A549 (cell line): ENCODE measurements around the gene BPIFB2. TPM values are rescaled to one million over a fixed set of nuclear protein-coding genes. Genes with fewer than 3 reads are reported as not detected.

Source experiments
- ATAC-seq, 2 experiments: fragments of 200-7000 bp in 1 of 2; fragments of >200 bp in 1 of 2; cut with Nextera tagmentation in 1 of 2; cut with Tn5 transposase in 1 of 2; 3 replicates each; pipeline versions ENCODE4 v1.8.0 to v1.9.1; 2018 to 2020; ENCODE audit warnings: mild to moderate bottlenecking in 1 of 2, moderate library complexity in 1 of 2
- CTCF ChIA-PET: fragments of 300-600 bp; sonication (Branson Sonifier 250); formaldehyde crosslinking; extraction: SDS; loops from one replicate; lab custom pipeline; 2021; ENCODE audit warnings: antibody characterized with exemption, inconsistent platforms; lab: Yijun Ruan, JAX
- POLR2A ChIA-PET: fragments of 350-600 bp; formaldehyde crosslinking; extraction: SDS; loops from one replicate; lab custom pipeline; 2021; ENCODE audit warnings: antibody characterized with exemption, inconsistent platforms; lab: Yijun Ruan, JAX
- DNase-seq, 2 experiments: peaks; one replicate each; pipeline versions ENCODE4 v3.0.0 to v3.0.0-alpha.2; 2011 to 2016; ENCODE audit warnings: low read depth in 1 of 2, low spot score in 1 of 2
- FAIRE-seq: peaks from 2 replicates; lab custom pipeline; 2011; peaks lifted over from hg19 to GRCh38; lab: Jason Lieb, UNC
- H3K27ac ChIP-seq, 2 experiments: fragments of >200 bp; sonication (Bioruptor Twin); formaldehyde crosslinking; 3 replicates each; pipeline ENCODE4 v1.5.1; 2016 to 2017
- H3K4me1 ChIP-seq: fragments of >200 bp; sonication (Bioruptor Twin); formaldehyde crosslinking; 3 replicates; pipeline ENCODE4 v1.6.1; 2016
- H3K4me2 ChIP-seq: fragments of >200 bp; sonication (Bioruptor Twin); formaldehyde crosslinking; 3 replicates; pipeline ENCODE4 v1.6.1; 2016
- H3K4me3 ChIP-seq: fragments of >200 bp; sonication (Bioruptor Twin); formaldehyde crosslinking; 3 replicates; pipeline ENCODE4 v1.5.1; 2016
- H3K9me3 ChIP-seq: fragments of >200 bp; sonication (Bioruptor Twin); formaldehyde crosslinking; 3 replicates; pipeline ENCODE4 v1.6.1; 2016
- CEBPB ChIP-seq, 2 experiments: fragments of >200 bp in 1 of 2; sonication (Bioruptor Twin) in 1 of 2; formaldehyde crosslinking in 1 of 2; IDR thresholded peaks; 2 replicates each; pipeline ENCODE4 v1.6.1; 2012 to 2016
- CHD2 ChIP-seq: fragments of 150-350 bp; IDR thresholded peaks from 2 replicates; pipeline ENCODE4 v1.6.1; 2014; ENCODE audit warnings: low read length; ENCODE audit not compliant: partially characterized antibody
- CHD4 ChIP-seq: fragments of 200-600 bp; sonication (generic); IDR thresholded peaks from 2 replicates; pipeline ENCODE4 v1.6.1; 2016; ENCODE audit warnings: antibody characterized with exemption, mild to moderate bottlenecking, borderline replicate concordance
- EHF ChIP-seq: fragments of 250-450 bp; sonication (Bioruptor Pico); IDR thresholded peaks from 2 replicates; pipeline ENCODE4 v1.5.0; 2020; ENCODE audit warnings: mild to moderate bottlenecking
- EHMT2 ChIP-seq: fragments of 200-600 bp; sonication (generic); IDR thresholded peaks from 2 replicates; pipeline ENCODE4 v1.6.1; 2016; ENCODE audit warnings: antibody characterized with exemption, low read depth, mild to moderate bottlenecking, moderate library complexity
- EP300 ChIP-seq, 2 experiments: fragments of >200 bp; sonication (Bioruptor Twin); formaldehyde crosslinking; IDR thresholded peaks; 2 replicates in 1 of 2; 3 replicates in 1 of 2; pipeline ENCODE4 v1.6.1; 2016 to 2017
- ESRRA ChIP-seq: fragments of 150-350 bp; IDR thresholded peaks from 2 replicates; pipeline ENCODE4 v1.6.1; 2014; ENCODE audit warnings: mild to moderate bottlenecking, low read length, borderline replicate concordance
- FOSB ChIP-seq: fragments of 250-450 bp; sonication (Bioruptor Pico); IDR thresholded peaks from 2 replicates; pipeline ENCODE4 v1.5.0; 2020; ENCODE audit warnings: mild to moderate bottlenecking, moderate library complexity
- GATA3 ChIP-seq: IDR thresholded peaks from 2 replicates; pipeline ENCODE4 v1.6.1; 2012; ENCODE audit warnings: borderline replicate concordance
- HMGXB4 ChIP-seq: fragments of 250-450 bp; sonication (Bioruptor Pico); IDR thresholded peaks from 2 replicates; pipeline ENCODE4 v1.5.0; 2021; ENCODE audit warnings: mild to moderate bottlenecking, moderate library complexity, borderline replicate concordance
- HOXA7 ChIP-seq: fragments of 250-450 bp; sonication (Bioruptor Pico); IDR thresholded peaks from 2 replicates; pipeline ENCODE4 v1.5.0; 2020; ENCODE audit warnings: mild to moderate bottlenecking, moderate library complexity
- NPAS2 ChIP-seq: fragments of 250-450 bp; sonication (Bioruptor Pico); IDR thresholded peaks from 2 replicates; pipeline ENCODE4 v1.8.0; 2022; ENCODE audit warnings: mild to moderate bottlenecking, moderate library complexity, borderline replicate concordance
- POLR2A ChIP-seq: IDR thresholded peaks from 2 replicates; pipeline ENCODE4 v1.6.1; 2012; ENCODE audit warnings: mild to moderate bottlenecking, low read length
- RAD21 ChIP-seq, 2 experiments: fragments of >200 bp in 1 of 2; sonication (Bioruptor Twin) in 1 of 2; formaldehyde crosslinking in 1 of 2; IDR thresholded peaks in 1 of 2; conservative IDR thresholded peaks in 1 of 2; 2 replicates in 1 of 2; 3 replicates in 1 of 2; pipeline ENCODE4 v1.6.1; 2012 to 2018; ENCODE audit warnings: inconsistent platforms in 1 of 2
- RNF2 ChIP-seq: fragments of 200-600 bp; sonication (generic); IDR thresholded peaks from 2 replicates; pipeline ENCODE4 v1.6.1; 2016; ENCODE audit warnings: low read depth, mild to moderate bottlenecking, antibody characterized with exemption, moderate library complexity, borderline replicate concordance
- TFCP2L1 ChIP-seq: fragments of 250-450 bp; sonication (Bioruptor Pico); IDR thresholded peaks from 2 replicates; pipeline ENCODE4 v1.5.0; 2021; ENCODE audit warnings: mild to moderate bottlenecking
- TP53 ChIP-seq: fragments of 250-450 bp; sonication (Bioruptor Pico); IDR thresholded peaks from 2 replicates; pipeline ENCODE4 v1.5.0; 2021; ENCODE audit warnings: mild to moderate bottlenecking, moderate library complexity
- USF2 ChIP-seq: fragments of 450-650 bp; IDR thresholded peaks from 2 replicates; pipeline ENCODE4 v1.6.1; 2014; ENCODE audit warnings: antibody characterized with exemption
- ZC3H11A ChIP-seq: fragments of 450-650 bp; IDR thresholded peaks from 2 replicates; pipeline ENCODE4 v1.6.1; 2014; ENCODE audit warnings: antibody characterized with exemption, mild to moderate bottlenecking
- ZFP36 ChIP-seq: fragments of 450-650 bp; IDR thresholded peaks from 2 replicates; pipeline ENCODE4 v1.6.1; 2014; ENCODE audit warnings: borderline replicate concordance; ENCODE audit not compliant: partially characterized antibody
- ZNF302 ChIP-seq: fragments of 250-450 bp; sonication (Bioruptor Pico); IDR thresholded peaks from 2 replicates; pipeline ENCODE4 v1.9.0; 2021; ENCODE audit warnings: inconsistent platforms, mild to moderate bottlenecking, moderate library complexity
- WGBS: methylation state at CpG from one replicate; pipeline ENCODE4 v1.1.6; 2017; ENCODE audit errors: missing lambda C conversion rate; 5-methylcytosine and 5-hydroxymethylcytosine counted together
- polyA plus RNA-seq, 4 experiments: library from polyadenylated mRNA; depleted of rRNA in 3 of 4; stranded (reverse); fragments of >200 nt; fragmentation: RNase III in 1 of 4; extraction: RNeasy Plus Mini Kit Qiagen cat#74134 plus additional on column Dnase treatment in 1 of 4; gene quantifications; 2 replicates in 3 of 4; 3 replicates in 1 of 4; pipeline ENCODE4 v1.2.3, GENCODE V29; 2011 to 2017
- TF ChIP-seq, protein P1 (sequence below): fragments of 200-600 bp; sonication (generic); IDR thresholded peaks from 2 replicates; pipeline ENCODE4 v1.6.1; 2016; ENCODE audit warnings: antibody characterized with exemption, mild to moderate bottlenecking, moderate library complexity
- TF ChIP-seq, protein P2 (sequence below): fragments of 250-450 bp; sonication (Bioruptor Pico); IDR thresholded peaks from 2 replicates; pipeline ENCODE4 v1.5.0; 2020; ENCODE audit warnings: low read depth, mild to moderate bottlenecking, moderate library complexity
- TF ChIP-seq, protein P3 (sequence below): fragments of 150-350 bp; IDR thresholded peaks from 2 replicates; pipeline ENCODE4 v1.6.1; 2014; ENCODE audit warnings: low read depth, mild to moderate bottlenecking, low read length
- TF ChIP-seq, protein P4 (sequence below): IDR thresholded peaks from 2 replicates; pipeline ENCODE4 v1.6.1; 2012; ENCODE audit warnings: low read depth, borderline replicate concordance

BPIFB2 gene
- polyA plus RNA-seq, 2 of the 4 experiments (the other 2 are of a cell fraction) = not detected

DNA sequence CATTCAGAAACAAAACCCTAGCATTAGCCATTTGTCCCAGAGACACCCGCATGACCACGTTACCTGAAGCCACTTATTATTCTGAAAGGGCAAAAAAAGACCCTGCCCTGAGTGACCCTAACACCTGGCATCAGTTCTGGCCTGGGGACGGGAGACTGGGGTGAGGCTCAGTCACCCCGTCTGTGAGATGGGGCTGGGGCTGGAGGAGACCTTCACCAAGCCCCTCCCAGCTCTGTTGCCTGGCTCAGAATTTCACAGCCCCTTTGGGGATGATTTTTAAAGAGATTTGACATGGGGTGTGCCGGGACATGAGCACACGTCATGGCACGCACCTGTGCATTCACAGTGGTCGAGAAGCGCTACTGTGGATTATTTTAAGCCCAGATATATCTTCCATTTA is 22.6 kb downstream of the BPIFB2 start (continued):
- no peak for TF ChIP-seq USF2
- no peak for TF ChIP-seq CEBPB (IDR thresholded peaks at IDR 0.05)
- TF ChIP-seq RAD21 (conservative IDR thresholded peaks at IDR 0.05 in 1 of 2, IDR thresholded peaks at IDR 0.05 in 1 of 2) = no peak
- no peak for TF ChIP-seq GATA3
- TF ChIP-seq TFCP2L1 (CRISPR knock-in tag) = no peak
- TF ChIP-seq ZC3H11A = no peak

GRCh38 chr20:33030569-33030968 is 23.1 kb downstream of the BPIFB2 start:
- Histone ChIP-seq H3K9me3 (no peaks in the 10 kb centered on the region), H3K4me3 (no peak overlapping the region), H3K4me1 (no peaks in the 10 kb centered on the region), H3K4me2 (no peak overlapping the region), H3K27ac (no peak overlapping the region)
- POLR2A ChIA-PET = no interaction called here
- ATAC-seq = no peak
- no peak for FAIRE-seq
- TF ChIP-seq RNF2 (no peak), POLR2A (no peak), EHF (CRISPR knock-in tag) (no peak), RAD21 (conservative IDR thresholded peaks at IDR 0.05 in 1 of 2, IDR thresholded peaks at IDR 0.05 in 1 of 2) (no peak), HOXA7 (no peak), EP300 (IDR thresholded peaks at IDR 0.05) (no peak), NPAS2 (CRISPR knock-in tag) (no peak), ZNF302 (no peak)
- TF ChIP-seq, protein P1, sequence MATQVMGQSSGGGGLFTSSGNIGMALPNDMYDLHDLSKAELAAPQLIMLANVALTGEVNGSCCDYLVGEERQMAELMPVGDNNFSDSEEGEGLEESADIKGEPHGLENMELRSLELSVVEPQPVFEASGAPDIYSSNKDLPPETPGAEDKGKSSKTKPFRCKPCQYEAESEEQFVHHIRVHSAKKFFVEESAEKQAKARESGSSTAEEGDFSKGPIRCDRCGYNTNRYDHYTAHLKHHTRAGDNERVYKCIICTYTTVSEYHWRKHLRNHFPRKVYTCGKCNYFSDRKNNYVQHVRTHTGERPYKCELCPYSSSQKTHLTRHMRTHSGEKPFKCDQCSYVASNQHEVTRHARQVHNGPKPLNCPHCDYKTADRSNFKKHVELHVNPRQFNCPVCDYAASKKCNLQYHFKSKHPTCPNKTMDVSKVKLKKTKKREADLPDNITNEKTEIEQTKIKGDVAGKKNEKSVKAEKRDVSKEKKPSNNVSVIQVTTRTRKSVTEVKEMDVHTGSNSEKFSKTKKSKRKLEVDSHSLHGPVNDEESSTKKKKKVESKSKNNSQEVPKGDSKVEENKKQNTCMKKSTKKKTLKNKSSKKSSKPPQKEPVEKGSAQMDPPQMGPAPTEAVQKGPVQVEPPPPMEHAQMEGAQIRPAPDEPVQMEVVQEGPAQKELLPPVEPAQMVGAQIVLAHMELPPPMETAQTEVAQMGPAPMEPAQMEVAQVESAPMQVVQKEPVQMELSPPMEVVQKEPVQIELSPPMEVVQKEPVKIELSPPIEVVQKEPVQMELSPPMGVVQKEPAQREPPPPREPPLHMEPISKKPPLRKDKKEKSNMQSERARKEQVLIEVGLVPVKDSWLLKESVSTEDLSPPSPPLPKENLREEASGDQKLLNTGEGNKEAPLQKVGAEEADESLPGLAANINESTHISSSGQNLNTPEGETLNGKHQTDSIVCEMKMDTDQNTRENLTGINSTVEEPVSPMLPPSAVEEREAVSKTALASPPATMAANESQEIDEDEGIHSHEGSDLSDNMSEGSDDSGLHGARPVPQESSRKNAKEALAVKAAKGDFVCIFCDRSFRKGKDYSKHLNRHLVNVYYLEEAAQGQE = no peak
- TF ChIP-seq, protein P2, sequence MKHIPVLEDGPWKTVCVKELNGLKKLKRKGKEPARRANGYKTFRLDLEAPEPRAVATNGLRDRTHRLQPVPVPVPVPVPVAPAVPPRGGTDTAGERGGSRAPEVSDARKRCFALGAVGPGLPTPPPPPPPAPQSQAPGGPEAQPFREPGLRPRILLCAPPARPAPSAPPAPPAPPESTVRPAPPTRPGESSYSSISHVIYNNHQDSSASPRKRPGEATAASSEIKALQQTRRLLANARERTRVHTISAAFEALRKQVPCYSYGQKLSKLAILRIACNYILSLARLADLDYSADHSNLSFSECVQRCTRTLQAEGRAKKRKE (CRISPR knock-in tag) = no peak
- TF ChIP-seq, protein P3, sequence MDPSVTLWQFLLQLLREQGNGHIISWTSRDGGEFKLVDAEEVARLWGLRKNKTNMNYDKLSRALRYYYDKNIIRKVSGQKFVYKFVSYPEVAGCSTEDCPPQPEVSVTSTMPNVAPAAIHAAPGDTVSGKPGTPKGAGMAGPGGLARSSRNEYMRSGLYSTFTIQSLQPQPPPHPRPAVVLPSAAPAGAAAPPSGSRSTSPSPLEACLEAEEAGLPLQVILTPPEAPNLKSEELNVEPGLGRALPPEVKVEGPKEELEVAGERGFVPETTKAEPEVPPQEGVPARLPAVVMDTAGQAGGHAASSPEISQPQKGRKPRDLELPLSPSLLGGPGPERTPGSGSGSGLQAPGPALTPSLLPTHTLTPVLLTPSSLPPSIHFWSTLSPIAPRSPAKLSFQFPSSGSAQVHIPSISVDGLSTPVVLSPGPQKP = no peak
- TF ChIP-seq, protein P4, sequence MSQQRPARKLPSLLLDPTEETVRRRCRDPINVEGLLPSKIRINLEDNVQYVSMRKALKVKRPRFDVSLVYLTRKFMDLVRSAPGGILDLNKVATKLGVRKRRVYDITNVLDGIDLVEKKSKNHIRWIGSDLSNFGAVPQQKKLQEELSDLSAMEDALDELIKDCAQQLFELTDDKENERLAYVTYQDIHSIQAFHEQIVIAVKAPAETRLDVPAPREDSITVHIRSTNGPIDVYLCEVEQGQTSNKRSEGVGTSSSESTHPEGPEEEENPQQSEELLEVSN = no peak
- DNase-seq = no peak
- CTCF ChIA-PET = no interaction called here
- WGBS = 28% methylated on average over 6 of the region's 6 CpGs

GRCh38 chr20:33031531-33031930 is 24.0 kb downstream of the BPIFB2 start, which contains the start of gene BPIFB6:
Gene BPIFB6, plus strand, starts transcription at chr20:33031648. Its CDS starts 0 bp downstream, at chr20:33031648.
- DNase-seq (no peak), ATAC-seq (no peak), FAIRE-seq (no peak)
- no peak within 1 kb of the TSS for H3K4me2 ChIP-seq
- ChIA-PET CTCF (no interaction called here), POLR2A (no interaction called here)
- no peaks in the 10 kb centered on the region for H3K4me1 ChIP-seq
- H3K9me3 ChIP-seq = no peaks in the 10 kb centered on the region
- H3K27ac ChIP-seq = no peak within 1 kb of the TSS
- no peak within 1 kb of the TSS for H3K4me3 ChIP-seq
- 42% methylated on average over 5 of the region's 10 CpGs for WGBS
- TF ChIP-seq ZNF302 (no peak), TP53 (CRISPR knock-in tag) (no peak), HMGXB4 (CRISPR knock-in tag) (no peak), CHD2 (no peak), ESRRA (no peak), CHD4 (no peak), TFCP2L1 (CRISPR knock-in tag) (no peak), RNF2 (no peak), NPAS2 (CRISPR knock-in tag) (no peak), ZFP36 (no peak), FOSB (CRISPR knock-in tag) (no peak), EHMT2 (no peak)
- TF ChIP-seq, protein P4 = no peak
